Neural progenitor cell (in vitro differentiated cells): ENCODE data around the gene TRPV5.

Experiments used
- CTCF ChIP-seq: fragments of 200-600 bp; sonication (generic); IDR thresholded peaks from 2 replicates; pipeline ENCODE4 v1.5.1; 2017; ENCODE audit warnings: antibody characterized with exemption, mild to moderate bottlenecking
- EZH2 ChIP-seq: fragments of 200-600 bp; sonication (generic); IDR thresholded peaks from 2 replicates; pipeline ENCODE4 v1.6.1; 2017; ENCODE audit warnings: antibody characterized with exemption, mild to moderate bottlenecking, moderate library complexity

GRCh38 chr7:142914121-142914520 is 19.4 kb downstream of the TRPV5 start:
- TF ChIP-seq CTCF = no peak
- no peak for TF ChIP-seq EZH2
